ENCODE results near the gene BCL11B.

BCL11B gene

DNA sequence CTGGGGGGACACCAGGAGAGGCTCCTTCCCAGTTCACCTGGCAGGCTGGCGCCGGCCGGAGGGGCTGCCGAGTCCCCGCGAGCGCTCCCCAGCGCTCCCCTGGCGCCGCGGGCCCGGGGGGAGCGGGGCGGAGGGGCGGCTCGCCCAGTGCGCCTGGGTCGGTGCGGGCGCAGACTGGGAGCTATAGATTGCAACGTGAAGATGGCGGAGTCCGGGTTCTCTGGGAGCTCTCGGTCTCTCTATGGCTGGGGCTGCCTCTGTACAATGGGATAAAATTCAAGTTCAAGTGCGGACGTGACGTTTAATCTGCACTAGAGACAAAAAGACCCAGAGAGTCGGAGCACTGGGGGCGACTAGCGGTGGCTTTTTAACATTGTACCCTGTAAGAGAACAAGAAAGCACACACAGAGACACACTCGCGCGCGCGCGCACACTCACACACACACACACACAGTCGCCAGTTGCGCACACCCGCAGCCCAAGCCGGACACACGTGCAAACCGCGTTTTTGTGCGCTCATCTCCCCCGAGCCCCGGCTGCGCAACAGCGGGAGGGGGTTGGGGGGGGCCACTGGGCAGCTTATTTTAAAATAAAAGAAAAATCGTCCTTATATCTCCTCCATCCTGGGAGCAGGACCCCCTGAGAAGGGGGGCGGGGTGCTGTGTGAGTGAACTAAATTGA, at the start of gene BCL11B:
BCL11B (minus strand) TSS at position 247 of the 681 bp plus-strand sequence. CDS start 979 bp downstream, outside the sequence.
- peak; percentile 97 for DNase-seq

DNA sequence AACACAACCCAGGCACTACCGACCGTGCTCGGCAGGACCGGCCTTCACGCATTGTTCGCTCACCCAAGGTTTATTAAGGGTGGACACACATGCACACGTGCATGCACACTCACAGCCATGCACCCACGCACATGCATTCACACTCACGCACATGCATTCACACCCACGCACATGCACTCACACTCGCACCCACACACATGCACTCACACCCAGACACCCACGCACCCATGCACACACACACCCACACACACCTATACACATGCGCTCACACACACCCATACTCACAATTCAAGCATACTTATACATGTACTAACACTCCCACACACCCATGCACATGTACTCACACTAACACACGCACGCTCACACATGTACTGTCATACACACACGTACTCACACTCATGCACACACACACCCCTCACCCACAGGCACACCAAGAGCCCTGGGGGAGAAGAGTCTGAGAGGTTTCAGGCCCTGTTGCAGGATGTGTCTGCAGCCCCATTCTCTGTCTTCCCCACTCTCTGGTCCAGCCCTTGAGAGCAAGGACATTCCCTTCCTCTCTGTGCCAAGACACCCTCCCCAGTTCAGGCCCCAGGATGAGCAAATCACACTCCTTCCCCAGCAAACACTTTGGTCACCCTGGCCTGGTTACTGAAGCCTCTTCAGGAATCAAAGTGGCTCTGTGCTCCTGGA, 49.4 kb upstream of the BCL11B start:
- no peak for DNase-seq

DNA sequence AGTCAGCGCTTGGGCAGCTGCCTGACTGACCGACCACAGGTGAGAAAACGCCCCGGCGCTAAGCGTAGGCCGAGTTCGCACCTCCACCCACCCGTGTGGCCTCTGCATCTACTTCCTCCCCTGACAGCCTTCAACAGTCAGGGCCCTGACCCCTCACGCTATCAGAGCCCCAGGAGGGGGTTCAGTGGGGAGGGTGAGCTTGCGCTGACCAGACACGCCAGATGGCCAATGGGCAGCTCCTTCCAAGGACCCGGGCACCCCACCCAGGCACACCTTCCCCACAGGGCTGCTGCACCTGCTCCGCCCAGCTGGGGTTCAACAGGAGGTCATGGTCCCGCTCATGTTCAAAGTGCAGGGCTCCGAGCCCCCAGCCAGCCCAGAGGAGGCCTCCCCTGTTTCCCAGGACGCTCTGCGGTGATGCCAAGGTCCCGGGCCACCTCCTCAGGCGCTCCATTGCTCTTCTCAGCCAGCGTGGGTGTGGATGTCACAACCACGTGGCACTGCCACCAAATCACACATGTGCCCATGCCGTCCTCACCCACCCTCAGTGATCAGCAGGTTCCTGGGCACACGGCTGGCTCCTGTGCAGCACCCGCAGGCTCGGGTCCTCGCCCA, 48.7 kb upstream of the BCL11B start:
- no peak for DNase-seq

DNA sequence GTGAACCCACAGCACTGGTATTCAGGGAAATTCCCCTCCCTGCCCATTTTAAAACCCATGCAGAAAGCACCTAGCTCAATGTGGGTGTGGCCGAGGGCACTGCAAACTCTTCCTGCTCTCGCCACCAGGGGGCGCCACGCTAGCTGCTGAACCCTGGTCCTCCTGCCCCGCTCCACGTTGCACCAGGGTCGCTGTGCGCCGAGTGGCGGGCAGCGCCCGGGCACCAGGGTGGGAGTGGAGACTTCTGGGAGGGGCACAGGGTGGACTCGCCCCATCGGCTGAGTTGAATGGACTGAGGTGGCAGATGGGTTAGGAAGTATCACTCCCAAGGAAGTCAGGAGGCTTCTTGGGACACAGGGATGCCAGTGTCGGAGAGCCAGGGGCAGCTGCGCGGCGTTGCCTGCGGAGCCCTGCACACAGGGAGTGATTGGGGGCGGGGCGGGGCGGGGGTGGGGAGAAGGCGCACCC, 48.1 kb upstream of the BCL11B start:
- DNase-seq: peak; percentile 25

DNA sequence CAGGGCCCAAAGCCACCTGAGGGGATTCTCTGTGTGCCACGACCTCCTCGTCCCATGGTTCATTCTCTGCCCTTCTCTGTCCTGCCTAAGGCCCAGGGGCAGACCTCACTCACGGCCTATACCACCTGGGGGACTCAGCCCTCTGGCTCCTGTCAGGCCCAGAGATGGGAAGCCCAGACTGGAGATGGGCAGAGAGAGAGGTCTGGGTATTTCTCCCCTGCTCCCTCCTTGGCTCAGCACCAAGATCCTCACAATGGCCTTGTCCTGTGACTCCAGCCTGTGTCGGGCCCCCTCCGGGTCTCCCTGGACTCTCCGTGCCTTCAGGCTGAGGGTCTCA, 46.9 kb upstream of the BCL11B start:
- DNase-seq: no peak

DNA sequence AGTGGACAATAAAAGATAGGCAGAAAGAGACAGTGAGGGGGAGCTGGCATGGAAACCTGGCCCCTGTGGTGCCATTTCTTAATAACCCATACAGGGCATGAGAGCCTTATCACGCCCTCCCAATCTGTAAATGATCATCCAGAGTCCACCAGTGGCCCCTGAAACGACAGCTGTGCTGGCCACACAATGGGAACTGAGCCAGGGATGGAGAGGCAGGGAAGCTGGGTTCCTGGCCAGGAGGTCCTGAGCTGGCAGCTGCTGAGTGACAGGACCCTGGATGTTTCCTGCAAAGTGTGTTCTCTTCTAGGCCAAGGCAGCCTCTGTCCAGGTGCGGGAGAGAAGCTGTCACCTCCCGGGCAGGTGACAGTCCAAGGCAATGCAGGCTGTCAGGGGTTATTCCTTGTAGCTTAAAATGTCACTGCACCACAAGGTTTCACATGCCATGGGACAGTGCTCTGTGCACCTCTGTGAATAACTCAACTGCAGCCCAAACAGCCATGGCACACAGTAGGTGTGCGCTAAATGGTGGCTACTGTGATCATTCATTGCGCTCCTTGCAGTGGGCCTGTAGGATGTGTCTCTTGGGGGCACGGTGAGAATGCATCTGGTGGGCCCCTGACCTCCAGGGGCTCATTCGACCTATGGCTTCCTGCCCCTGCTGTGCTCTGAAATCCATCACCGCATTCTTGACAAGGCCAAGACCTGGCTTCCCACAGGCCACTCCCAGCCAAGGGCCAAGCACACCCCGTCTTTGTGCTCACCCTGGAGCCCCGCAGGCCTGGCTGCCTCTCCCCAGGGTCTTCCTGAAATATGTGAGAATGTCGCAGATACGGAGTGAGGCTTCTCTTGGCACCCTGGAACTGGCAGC, 46.3 kb upstream of the BCL11B start:
- DNase-seq: no peak

DNA sequence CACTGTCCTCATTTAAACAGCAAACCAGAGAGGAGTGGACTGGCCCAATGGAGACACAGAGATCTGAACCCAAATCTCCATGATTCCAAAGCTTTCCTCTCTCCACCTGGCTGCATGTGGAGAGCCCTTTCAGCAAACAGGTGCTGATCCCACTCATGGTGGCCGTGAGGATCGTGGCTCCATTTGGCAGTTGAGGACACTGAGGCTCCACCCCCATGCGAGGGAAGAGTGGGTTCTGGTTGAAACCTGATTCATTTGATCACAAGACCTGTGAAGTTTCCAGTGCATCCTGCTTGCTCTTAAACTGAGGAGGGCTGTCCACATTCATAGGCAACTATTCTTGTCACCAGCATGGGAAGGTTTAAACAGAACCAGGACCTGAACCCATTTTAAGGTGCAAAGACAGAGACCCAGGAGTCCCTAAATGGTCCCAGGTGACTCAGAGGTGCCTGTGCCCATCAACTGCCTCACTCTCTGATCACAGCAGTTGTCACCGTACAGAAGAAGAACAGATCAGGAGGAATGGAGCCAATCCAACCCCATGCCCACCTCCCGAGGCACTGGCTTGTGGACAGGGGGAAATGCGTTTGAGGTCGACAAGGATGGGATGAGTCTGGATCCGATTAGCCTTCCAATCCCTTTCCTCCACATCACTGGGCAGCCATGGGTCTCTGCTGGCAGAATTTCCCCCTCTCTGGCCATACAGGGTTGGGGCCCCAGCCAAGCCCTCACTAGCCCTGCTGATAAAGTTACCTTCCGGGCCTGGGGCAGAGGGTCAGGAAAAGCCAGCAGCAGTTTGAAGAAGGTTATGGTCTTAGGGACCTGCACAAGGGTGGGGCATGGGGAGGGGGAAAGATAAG, 45.5 kb upstream of the BCL11B start:
- no peak for DNase-seq

DNA sequence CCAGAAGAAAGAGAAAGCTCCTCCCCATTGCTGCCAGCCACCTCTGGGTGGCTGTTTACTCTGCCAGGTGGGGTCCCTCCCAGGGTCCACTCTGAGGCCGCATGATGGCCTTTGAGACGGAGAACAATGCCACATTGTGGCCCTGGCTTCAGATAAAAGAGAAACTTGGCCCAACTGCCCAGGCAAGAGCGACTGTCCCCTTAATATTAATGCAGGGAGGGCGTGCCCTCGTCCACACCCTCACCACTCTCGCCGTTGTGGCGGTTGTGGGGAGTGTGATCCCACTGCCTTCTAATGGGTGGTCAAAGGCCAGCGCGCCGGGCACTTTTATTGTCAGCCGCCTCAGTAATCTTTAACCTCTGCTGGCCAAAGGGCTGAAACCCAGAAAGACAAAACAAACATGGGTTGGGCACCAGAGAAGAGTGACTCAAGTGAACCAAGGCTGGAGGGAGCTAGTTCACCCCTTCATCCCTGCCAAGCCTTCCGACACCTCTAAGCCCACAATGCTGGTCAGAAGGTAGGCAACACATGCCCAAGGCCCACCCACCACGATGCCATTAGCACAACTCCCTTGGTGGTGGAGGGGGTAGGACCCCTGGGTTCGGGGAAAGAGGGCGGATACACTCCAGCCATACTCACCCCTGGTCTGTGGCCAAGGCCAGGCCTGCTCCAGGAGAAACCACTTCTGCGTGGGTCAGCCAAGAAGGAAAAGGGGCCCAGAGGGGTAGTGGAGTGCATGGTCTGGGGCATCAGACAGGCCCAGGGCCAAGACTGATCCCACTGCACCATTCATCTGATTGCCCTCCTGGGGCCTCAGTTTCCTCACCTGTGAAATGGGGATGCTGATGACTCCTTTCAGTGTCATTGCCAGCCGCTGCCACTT, 44.5 kb upstream of the BCL11B start:
- DNase-seq: no peak

DNA sequence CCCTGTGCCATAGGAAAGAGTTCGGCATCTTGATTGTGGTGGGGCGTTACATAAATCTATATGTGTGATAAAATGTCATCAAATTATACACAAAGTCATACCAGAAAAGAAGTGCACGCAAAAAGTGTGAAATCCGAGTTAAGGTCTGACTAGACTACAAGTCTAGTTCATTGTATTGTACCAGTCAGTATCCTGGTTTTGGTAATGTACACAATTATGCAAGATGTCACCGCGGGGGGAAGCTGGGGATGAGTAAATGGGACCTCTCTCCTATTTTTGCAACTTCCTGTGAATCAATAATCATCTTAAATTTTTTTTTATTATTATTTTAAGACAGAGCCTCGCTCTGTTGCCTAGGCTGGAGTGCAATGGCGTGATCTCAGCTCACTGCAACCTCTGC, 43.2 kb upstream of the BCL11B start:
- DNase-seq: no peak

DNA sequence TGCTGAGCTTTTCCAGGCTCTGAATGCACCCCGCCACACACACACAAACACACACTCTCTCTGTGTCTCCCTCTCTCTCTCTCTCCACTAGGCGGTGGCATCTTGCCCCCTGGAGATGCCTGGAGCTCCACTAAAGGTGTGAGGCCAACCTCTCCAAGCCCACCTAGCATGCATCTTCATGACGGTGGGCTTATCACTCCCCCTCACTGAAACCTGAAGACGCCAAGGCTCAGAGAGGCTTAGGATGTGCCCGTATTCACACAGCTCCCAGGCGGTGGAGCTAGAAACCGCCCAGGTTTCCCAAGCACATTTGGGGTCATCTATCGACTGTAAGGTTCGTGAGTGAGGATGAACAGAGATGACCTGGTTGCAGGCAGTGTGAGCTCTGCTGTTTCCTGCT, 42.6 kb upstream of the BCL11B start:
- DNase-seq: no peak

DNA sequence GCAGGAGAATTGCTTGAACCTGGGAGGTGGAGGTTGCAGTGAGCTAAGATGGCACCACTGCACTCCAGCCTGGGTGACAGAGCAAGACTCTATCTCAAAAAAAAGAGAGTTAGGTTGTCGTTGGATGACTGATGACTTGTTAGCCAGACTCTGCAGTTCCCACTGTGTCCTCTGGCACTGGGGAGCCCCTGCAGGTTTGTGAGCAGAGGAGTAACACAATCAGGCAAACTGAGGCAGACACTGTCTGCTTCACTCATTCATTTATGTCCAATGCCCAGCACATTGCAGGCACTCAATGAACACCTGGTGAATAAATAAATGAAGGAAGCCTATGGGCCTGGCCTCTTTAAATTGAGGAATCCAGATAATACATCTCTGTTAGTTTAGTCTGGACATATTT, 41.2 kb upstream of the BCL11B start:
- DNase-seq: no peak

DNA sequence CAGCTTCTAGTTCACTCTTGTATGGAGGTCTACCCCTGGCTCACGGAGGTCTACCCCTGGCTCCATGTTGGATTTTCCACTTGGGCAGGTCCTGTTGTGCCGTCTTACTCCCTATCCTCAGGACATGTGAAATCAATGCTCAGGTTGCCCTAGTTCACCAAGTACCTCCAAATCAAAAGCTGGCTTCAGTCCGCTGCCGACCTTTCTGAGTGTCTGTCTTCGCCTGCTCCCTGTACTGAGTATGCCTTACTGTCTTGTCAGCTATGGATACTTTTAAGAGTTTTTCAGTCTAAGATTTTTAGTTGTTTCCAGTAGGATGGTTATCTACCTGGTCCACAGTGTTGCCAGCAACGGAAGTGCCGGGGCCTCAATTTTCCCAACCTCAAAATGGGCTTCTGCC, 40.1 kb upstream of the BCL11B start:
- DNase-seq: no peak

DNA sequence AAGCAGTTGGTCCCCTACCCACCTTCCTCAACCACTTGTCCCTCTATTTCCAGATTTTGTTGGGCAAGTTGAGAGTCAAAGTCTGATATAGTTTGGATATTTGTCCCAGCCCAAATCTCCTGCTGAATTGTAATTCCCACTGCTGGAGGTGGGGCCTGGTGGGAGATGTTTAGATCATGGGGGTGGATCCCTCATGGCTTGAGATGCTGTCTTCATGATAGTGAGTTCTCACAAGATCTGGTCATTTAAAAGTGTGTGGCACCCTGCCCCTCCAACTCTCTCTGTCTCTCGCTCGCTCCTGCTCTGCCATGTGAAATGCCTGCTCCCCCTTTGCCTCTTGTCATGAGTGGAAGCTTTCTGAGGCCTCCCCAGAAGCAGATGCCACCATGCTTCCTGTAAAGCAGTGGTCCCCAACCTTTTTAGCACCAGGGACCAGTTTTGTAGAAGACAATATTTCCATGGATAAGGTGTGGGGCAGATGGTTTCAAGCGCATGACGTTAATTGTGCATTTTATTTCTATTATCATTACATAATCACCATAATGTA, 37.3 kb upstream of the BCL11B start:
- no peak for DNase-seq

DNA sequence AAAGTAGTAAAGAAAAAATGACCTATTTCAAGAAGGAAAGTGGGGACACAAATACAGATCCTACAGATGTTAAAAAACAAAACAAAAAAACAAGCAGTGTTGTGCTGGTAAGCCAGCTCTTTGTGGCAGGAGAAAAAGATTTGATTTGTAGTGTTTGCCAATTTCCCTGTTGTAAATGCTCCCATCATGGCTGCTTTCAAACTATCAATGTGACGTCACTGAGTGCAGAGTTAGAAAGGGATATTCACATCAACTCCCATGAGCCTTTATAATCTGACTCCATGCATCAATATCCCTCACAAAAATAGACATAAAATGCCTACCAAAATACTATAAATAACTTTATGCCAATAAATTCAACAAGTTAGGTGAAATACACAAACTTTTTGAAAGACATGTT, 32.2 kb upstream of the BCL11B start:
- no peak for DNase-seq

DNA sequence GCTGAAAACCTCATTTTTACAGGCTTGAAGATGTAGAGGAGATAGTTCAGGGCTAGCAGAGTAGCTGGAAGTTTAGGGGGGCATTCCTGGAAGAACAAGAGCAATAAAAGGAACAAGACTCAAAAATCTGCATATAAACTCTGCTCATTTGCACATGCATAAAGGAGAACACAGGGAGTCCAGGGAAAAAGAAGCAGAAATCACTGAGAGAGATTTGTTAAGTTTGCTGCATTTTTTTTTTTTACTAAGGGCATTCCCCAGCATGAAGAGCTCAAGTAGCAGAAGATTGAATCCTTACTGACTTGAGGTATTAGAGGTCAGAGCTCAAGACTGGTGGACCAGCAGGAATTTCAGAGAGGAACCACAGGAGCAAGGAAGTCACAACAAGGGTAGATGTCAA, 28.2 kb upstream of the BCL11B start:
- DNase-seq: no peak

DNA sequence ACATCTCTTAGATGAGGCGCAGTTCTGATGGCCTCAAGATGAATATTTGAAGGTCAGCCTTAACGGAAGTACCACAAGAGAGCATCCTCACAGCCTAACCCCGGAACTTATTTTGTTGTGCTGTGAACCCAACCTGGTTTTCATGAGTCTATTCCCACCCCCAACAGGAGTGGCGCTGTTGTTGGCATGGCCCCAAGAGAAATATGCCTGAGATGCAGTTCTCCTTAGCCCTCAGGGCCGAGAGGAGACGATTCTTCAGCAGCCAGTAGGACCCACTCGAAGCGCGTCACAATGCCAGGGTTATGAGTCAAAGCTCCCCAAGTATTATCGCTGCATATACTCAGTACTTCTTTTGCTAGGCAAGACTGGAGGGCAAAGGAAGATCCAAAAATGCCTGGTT, 24.5 kb upstream of the BCL11B start:
- no peak for DNase-seq

DNA sequence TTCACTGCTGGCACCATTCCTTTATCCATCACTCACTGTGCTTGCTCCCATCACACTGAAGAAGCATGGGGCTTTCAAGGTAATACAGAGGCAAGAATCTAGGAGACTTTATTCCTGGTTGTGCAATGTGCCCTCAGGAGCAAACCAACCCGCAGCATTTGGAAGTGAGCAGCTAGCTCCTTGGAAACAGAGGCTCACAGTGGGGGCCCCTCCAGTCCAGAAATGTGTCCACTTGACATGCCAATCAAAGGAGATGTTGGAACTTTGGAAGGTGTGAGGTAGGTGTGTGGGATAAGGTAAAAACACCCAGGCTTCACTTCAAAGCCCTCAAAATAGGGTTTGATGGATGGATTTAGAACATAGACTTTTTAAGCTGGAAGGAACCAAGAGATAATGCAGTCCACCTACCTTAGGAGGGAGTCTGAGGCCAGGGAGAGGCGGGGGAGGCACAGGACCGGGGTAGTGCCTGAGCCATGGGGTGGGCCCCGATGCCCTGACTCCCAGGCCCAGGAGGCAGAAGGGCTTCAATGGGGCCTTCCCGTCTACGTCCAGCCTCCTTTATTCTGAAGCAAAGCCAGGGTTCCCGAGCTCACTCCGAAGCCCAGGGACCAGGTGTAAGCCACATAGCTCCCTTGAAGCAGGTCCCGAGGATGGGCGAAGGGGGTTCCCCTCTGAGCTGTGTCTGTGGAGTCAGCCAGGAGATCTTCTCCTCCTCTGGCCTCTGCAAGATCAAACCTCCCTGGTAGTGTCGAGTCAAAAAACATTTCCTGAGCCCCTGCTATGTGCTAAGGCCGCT, 17.6 kb upstream of the BCL11B start:
- DNase-seq: no peak

DNA sequence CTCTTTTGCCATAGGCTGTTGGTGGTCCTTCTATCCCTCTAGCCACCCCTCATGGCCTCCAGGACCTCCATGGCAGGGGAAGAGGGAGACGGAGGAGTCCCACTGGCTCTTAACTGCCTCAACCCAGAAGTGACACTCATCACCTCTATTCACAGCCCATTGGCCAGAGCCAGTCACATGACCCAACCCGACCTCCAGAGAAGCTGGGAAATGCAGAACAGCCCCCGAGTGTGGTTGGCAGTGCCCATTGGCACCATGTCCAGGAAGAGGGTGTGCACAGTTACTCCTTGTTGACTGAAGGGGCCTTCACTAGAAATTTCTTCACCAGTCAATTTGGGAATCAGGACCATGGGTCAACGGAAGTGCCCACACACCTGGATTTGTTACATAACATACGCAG, 17.0 kb upstream of the BCL11B start:
- DNase-seq: no peak

DNA sequence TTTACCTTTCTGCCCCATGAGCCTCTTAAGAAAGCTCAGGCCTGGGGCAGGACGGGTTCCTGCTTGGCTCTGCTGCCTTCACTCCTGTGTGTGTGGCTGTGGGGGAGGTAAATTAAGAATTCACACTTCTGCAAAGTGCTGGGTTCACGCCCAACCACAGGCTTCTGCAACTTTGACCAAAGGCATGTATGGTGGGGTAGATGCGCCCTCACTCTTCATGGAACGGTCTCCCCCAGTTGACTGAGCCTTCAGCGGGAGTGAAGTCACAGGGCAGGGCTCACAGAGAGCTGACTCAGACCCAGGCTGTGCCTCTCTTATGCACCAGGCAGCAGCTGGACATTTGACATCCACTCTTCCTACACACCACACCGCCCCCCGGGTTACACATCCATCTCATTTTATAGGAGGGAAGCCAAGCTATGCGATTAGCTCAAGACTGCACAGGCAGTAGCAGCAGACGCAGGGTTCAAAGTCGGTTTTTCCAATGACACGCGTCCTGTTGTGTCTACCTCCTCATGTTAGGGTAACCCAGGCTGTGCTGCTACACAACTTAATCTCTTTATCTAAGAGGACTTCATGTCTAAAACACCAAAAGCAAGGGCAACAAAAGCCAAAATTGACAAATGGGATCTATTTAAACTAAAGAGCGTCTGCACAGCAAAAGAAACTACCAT, 15.4 kb upstream of the BCL11B start:
- no peak for DNase-seq

DNA sequence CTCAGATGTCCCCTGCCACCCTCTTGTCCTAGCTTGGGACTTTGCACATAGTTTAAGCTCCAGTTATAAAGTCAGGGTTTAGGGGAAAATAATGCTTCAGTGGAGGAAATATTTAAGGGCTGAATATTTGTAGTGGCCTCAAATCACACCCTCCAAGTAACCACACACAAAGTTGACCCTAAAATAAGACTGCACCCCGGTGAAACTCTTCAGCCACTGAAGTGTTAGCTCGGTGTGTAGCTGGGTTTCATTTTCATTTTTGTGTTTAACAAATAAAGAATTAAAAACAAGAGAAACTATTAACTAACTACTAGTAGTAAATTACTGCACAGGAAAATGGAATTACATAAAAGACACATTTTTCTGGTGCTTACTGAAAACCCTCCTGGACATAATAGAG, 14.8 kb upstream of the BCL11B start:
- no peak for DNase-seq
